Measurements from ENCODE around the gene SQOR.
A peak's percentile ranks its signal among the peaks of the same experiment; 100 is the strongest.

SQOR gene

GRCh38 chr15:45587095-45587862 is 47.5 kb upstream of the SQOR start, which contains the start of gene BLOC1S6:
Gene BLOC1S6 (plus strand): TSS chr15:45587379. CDS start chr15:45587444, 65 bp downstream.
- Histone ChIP-seq H3K23ac (ENCODE audit: low read depth, low read length, poor library complexity) (peak within 1 kb of the TSS; percentile 95), H2BK15ac (ENCODE audit: low read length) (peak within 1 kb of the TSS; percentile 91), H3K4me1 (ENCODE audit: control insufficient read depth in 2 of 2, insufficient read depth in 1 of 2, low read depth in 1 of 2, low read length in 2 of 2) (peaks cover 7 to 9% of the 10 kb centered on the region in 2 donors), H3K18ac (ENCODE audit: low read length) (peak within 1 kb of the TSS; percentile 97), H3K9me3 (replicated peaks in 1 of 2; ENCODE audit: control insufficient read depth in 2 of 2, insufficient read depth in 1 of 2, low read depth in 1 of 2, low read length in 2 of 2) (no peaks in the 10 kb centered on the region), H3K27me3 (ENCODE audit: control insufficient read depth in 3 of 3, insufficient read depth in 3 of 3, low read depth in 1 of 3, low read length in 3 of 3) (no peaks in the 10 kb centered on the region), H3K4ac (ENCODE audit: low read length) (no peak within 1 kb of the TSS), H2AK5ac (ENCODE audit: low read depth, low read length) (no peak within 1 kb of the TSS), H3K4me3 (ENCODE audit: low read length in 2 of 2) (peak within 1 kb of the TSS; percentile 69 to 99), H3K9ac (ENCODE audit: low read depth, low read length, poor library complexity) (peak within 1 kb of the TSS; percentile 98), H3K79me1 (ENCODE audit: low read depth, low read length) (no peaks in the 10 kb centered on the region), H3K27ac (replicated peaks; ENCODE audit: low read length) (peak within 1 kb of the TSS; percentile 96), H3K36me3 (replicated peaks in 1 of 2; ENCODE audit: control insufficient read depth in 2 of 2, insufficient read depth in 2 of 2, low read length in 2 of 2) (peaks cover 0 to 6% of the 10 kb centered on the region in 2 donors), H4K91ac (ENCODE audit: low read depth, low read length, poor library complexity) (no peak within 1 kb of the TSS), H2BK120ac (ENCODE audit: low read depth, low read length) (peak within 1 kb of the TSS; percentile 30), H3K4me2 (ENCODE audit: insufficient read depth, low read length, poor library complexity, severe bottlenecking) (peak within 1 kb of the TSS; percentile 44), H2BK5ac (ENCODE audit: low read length) (no peak within 1 kb of the TSS), H2BK12ac (ENCODE audit: low read length) (no peak within 1 kb of the TSS), H3K14ac (ENCODE audit: low read length) (no peak within 1 kb of the TSS), H4K8ac (ENCODE audit: low read depth, low read length) (no peak within 1 kb of the TSS), H2AFZ (ENCODE audit: low read length) (peak within 1 kb of the TSS; percentile 93)
- WGBS, 2 donors (ENCODE audit: extremely low coverage in 2 of 2, insufficient read length in 2 of 2, insufficient replicate concordance in 1 of 2): no CpG with 5 or more reads among the region's 62 CpGs
- peak; percentile 92 for DNase-seq (ENCODE audit: low spot score)

GRCh38 chr15:45587863-45588170 is 47.0 kb upstream of the SQOR start:
- no CpG with 5 or more reads among the region's 4 CpGs for WGBS, 2 donors (ENCODE audit: extremely low coverage in 2 of 2, insufficient read length in 2 of 2, insufficient replicate concordance in 1 of 2)
- no peak overlapping the region for H2BK12ac ChIP-seq (ENCODE audit: low read length)
- no peak overlapping the region for H2BK5ac ChIP-seq (ENCODE audit: low read length)
- DNase-seq (ENCODE audit: low spot score): no peak
- H4K8ac ChIP-seq (ENCODE audit: low read depth, low read length): no peak overlapping the region
- H3K27me3 ChIP-seq (ENCODE audit: control insufficient read depth in 3 of 3, insufficient read depth in 3 of 3, low read depth in 1 of 3, low read length in 3 of 3): no peaks in the 10 kb centered on the region
- no peak overlapping the region for H4K91ac ChIP-seq (ENCODE audit: low read depth, low read length, poor library complexity)
- H3K36me3 ChIP-seq (replicated peaks in 1 of 2; ENCODE audit: control insufficient read depth in 2 of 2, insufficient read depth in 2 of 2, low read length in 2 of 2): peaks cover 0 to 12% of the 10 kb centered on the region in 2 donors
- H3K4me1 ChIP-seq (ENCODE audit: control insufficient read depth in 2 of 2, insufficient read depth in 1 of 2, low read depth in 1 of 2, low read length in 2 of 2): peaks cover 7 to 9% of the 10 kb centered on the region in 2 donors
- H3K4me3 ChIP-seq (ENCODE audit: low read length in 2 of 2): peak overlapping the region; percentile 69 to 99
- peak overlapping the region; percentile 96 for H3K27ac ChIP-seq (replicated peaks; ENCODE audit: low read length)
- no peak overlapping the region for H3K23ac ChIP-seq (ENCODE audit: low read depth, low read length, poor library complexity)
- peak overlapping the region; percentile 44 for H3K4me2 ChIP-seq (ENCODE audit: insufficient read depth, low read length, poor library complexity, severe bottlenecking)
- no peak overlapping the region for H2AK5ac ChIP-seq (ENCODE audit: low read depth, low read length)
- H3K18ac ChIP-seq (ENCODE audit: low read length): no peak overlapping the region
- no peak overlapping the region for H2BK15ac ChIP-seq (ENCODE audit: low read length)
- peaks cover 0 to 2% of the 10 kb centered on the region in 2 donors for H3K9me3 ChIP-seq (replicated peaks in 1 of 2; ENCODE audit: control insufficient read depth in 2 of 2, insufficient read depth in 1 of 2, low read depth in 1 of 2, low read length in 2 of 2)
- H3K4ac ChIP-seq (ENCODE audit: low read length): no peak overlapping the region
- H3K14ac ChIP-seq (ENCODE audit: low read length): no peak overlapping the region
- H3K79me1 ChIP-seq (ENCODE audit: low read depth, low read length): no peaks in the 10 kb centered on the region
- peak overlapping the region; percentile 93 for H2AFZ ChIP-seq (ENCODE audit: low read length)
- peak overlapping the region; percentile 98 for H3K9ac ChIP-seq (ENCODE audit: low read depth, low read length, poor library complexity)
- no peak overlapping the region for H2BK120ac ChIP-seq (ENCODE audit: low read depth, low read length)

GRCh38 chr15:45588219-45588875 is 46.5 kb upstream of the SQOR start:
- no peaks in the 10 kb centered on the region for H3K27me3 ChIP-seq (ENCODE audit: control insufficient read depth in 3 of 3, insufficient read depth in 3 of 3, low read depth in 1 of 3, low read length in 3 of 3)
- H3K23ac ChIP-seq (ENCODE audit: low read depth, low read length, poor library complexity): no peak overlapping the region
- no CpG with 5 or more reads among the region's 6 CpGs for WGBS, 2 donors (ENCODE audit: extremely low coverage in 2 of 2, insufficient read length in 2 of 2, insufficient replicate concordance in 1 of 2)
- H3K79me1 ChIP-seq (ENCODE audit: low read depth, low read length): no peaks in the 10 kb centered on the region
- H3K18ac ChIP-seq (ENCODE audit: low read length): no peak overlapping the region
- H2BK5ac ChIP-seq (ENCODE audit: low read length): no peak overlapping the region
- no peak overlapping the region for H2AK5ac ChIP-seq (ENCODE audit: low read depth, low read length)
- H4K91ac ChIP-seq (ENCODE audit: low read depth, low read length, poor library complexity): no peak overlapping the region
- H3K4ac ChIP-seq (ENCODE audit: low read length): no peak overlapping the region
- H3K14ac ChIP-seq (ENCODE audit: low read length): no peak overlapping the region
- H3K27ac ChIP-seq (replicated peaks; ENCODE audit: low read length): no peak overlapping the region
- H3K36me3 ChIP-seq (replicated peaks in 1 of 2; ENCODE audit: control insufficient read depth in 2 of 2, insufficient read depth in 2 of 2, low read length in 2 of 2): peaks cover 0 to 15% of the 10 kb centered on the region in 2 donors
- no peak overlapping the region for H2BK15ac ChIP-seq (ENCODE audit: low read length)
- peaks cover 0 to 2% of the 10 kb centered on the region in 2 donors for H3K9me3 ChIP-seq (replicated peaks in 1 of 2; ENCODE audit: control insufficient read depth in 2 of 2, insufficient read depth in 1 of 2, low read depth in 1 of 2, low read length in 2 of 2)
- peak overlapping the region; percentile 44 for H3K4me2 ChIP-seq (ENCODE audit: insufficient read depth, low read length, poor library complexity, severe bottlenecking)
- H2BK120ac ChIP-seq (ENCODE audit: low read depth, low read length): no peak overlapping the region
- no peak overlapping the region for H3K9ac ChIP-seq (ENCODE audit: low read depth, low read length, poor library complexity)
- peaks cover 7 to 9% of the 10 kb centered on the region in 2 donors for H3K4me1 ChIP-seq (ENCODE audit: control insufficient read depth in 2 of 2, insufficient read depth in 1 of 2, low read depth in 1 of 2, low read length in 2 of 2)
- no peak overlapping the region for H2BK12ac ChIP-seq (ENCODE audit: low read length)
- no peak for DNase-seq (ENCODE audit: low spot score)
- no peak overlapping the region for H4K8ac ChIP-seq (ENCODE audit: low read depth, low read length)
- no peak overlapping the region for H2AFZ ChIP-seq (ENCODE audit: low read length)
- peak overlapping the region; percentile 69 to 99 for H3K4me3 ChIP-seq (ENCODE audit: low read length in 2 of 2)

DNA sequence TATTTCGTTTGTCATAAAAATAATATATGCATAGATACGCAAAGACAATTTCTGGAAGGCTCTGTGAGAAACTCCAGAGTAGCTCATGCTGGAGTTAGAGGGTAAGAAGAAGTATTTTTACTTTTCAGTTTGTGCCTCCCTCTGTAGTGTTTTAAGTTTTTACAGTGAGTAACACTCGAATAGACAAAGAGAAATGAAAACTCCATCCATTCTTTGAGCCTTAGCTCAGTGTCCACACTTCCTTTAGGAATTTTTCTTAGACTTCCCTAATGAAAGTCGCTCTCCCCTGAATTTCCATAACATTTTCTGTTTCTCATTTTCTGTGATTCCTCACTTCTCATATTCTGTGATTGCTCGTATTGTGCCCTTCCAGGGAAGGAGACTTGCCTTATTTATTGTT is 45.6 kb upstream of the SQOR start:
- H3K4ac ChIP-seq (ENCODE audit: low read length): no peak overlapping the region
- no peak overlapping the region for H4K8ac ChIP-seq (ENCODE audit: low read depth, low read length)
- no peak overlapping the region for H2AFZ ChIP-seq (ENCODE audit: low read length)
- H3K4me2 ChIP-seq (ENCODE audit: insufficient read depth, low read length, poor library complexity, severe bottlenecking): no peak overlapping the region
- H3K18ac ChIP-seq (ENCODE audit: low read length): no peak overlapping the region
- no CpG with 5 or more reads among the region's 5 CpGs for WGBS, 2 donors (ENCODE audit: extremely low coverage in 2 of 2, insufficient read length in 2 of 2, insufficient replicate concordance in 1 of 2)
- peaks cover 0 to 24% of the 10 kb centered on the region in 2 donors for H3K36me3 ChIP-seq (replicated peaks in 1 of 2; ENCODE audit: control insufficient read depth in 2 of 2, insufficient read depth in 2 of 2, low read length in 2 of 2)
- no peak overlapping the region for H3K27ac ChIP-seq (replicated peaks; ENCODE audit: low read length)
- no peak overlapping the region for H3K9ac ChIP-seq (ENCODE audit: low read depth, low read length, poor library complexity)
- peaks cover 0 to 2% of the 10 kb centered on the region in 2 donors for H3K9me3 ChIP-seq (replicated peaks in 1 of 2; ENCODE audit: control insufficient read depth in 2 of 2, insufficient read depth in 1 of 2, low read depth in 1 of 2, low read length in 2 of 2)
- no peak for DNase-seq (ENCODE audit: low spot score)
- no peak overlapping the region for H2BK12ac ChIP-seq (ENCODE audit: low read length)
- H2BK15ac ChIP-seq (ENCODE audit: low read length): no peak overlapping the region
- no peaks in the 10 kb centered on the region for H3K79me1 ChIP-seq (ENCODE audit: low read depth, low read length)
- no peak overlapping the region for H2AK5ac ChIP-seq (ENCODE audit: low read depth, low read length)
- H2BK5ac ChIP-seq (ENCODE audit: low read length): no peak overlapping the region
- H4K91ac ChIP-seq (ENCODE audit: low read depth, low read length, poor library complexity): no peak overlapping the region
- H2BK120ac ChIP-seq (ENCODE audit: low read depth, low read length): no peak overlapping the region
- peaks cover 7 to 8% of the 10 kb centered on the region in 2 donors for H3K4me1 ChIP-seq (ENCODE audit: control insufficient read depth in 2 of 2, insufficient read depth in 1 of 2, low read depth in 1 of 2, low read length in 2 of 2)
- H3K4me3 ChIP-seq (ENCODE audit: low read length in 2 of 2): peak overlapping the region in 1 of 2 donors; percentile 69
- H3K14ac ChIP-seq (ENCODE audit: low read length): no peak overlapping the region
- no peak overlapping the region for H3K23ac ChIP-seq (ENCODE audit: low read depth, low read length, poor library complexity)
- H3K27me3 ChIP-seq (ENCODE audit: control insufficient read depth in 3 of 3, insufficient read depth in 3 of 3, low read depth in 1 of 3, low read length in 3 of 3): no peaks in the 10 kb centered on the region

All from neuronal stem cell (in vitro differentiated cells).